Gastroesophageal sphincter (tissue), 3 donors: Measurements from ENCODE around the gene KBTBD8.

Source experiments
- CTCF ChIP-seq, 4 experiments: fragments of 200-600 bp in 2 of 4; fragments of 450-650 bp in 2 of 4; sonication (generic) in 1 of 4; IDR thresholded peaks; one replicate each; pipeline ENCODE4 v1.5.1; 2017 to 2019; ENCODE audit warnings: antibody characterized with exemption in 4 of 4, mild to moderate bottlenecking in 2 of 4, moderate library complexity in 2 of 4
- EP300 ChIP-seq: sonication (generic); formaldehyde crosslinking; IDR thresholded peaks from one replicate; pipeline ENCODE4 v1.6.1; 2017; ENCODE audit warnings: antibody characterized with exemption, mild to moderate bottlenecking
- POLR2A ChIP-seq, 2 donors: fragments of 450-650 bp; IDR thresholded peaks; one replicate each; pipeline ENCODE4 v1.6.1; 2017; ENCODE audit warnings: antibody characterized with exemption in 2 of 2, mild to moderate bottlenecking in 2 of 2, moderate library complexity in 1 of 2
- POLR2AphosphoS5 ChIP-seq: sonication (generic); formaldehyde crosslinking; IDR thresholded peaks from one replicate; pipeline ENCODE4 v1.6.1; 2017; ENCODE audit warnings: antibody characterized with exemption

GRCh38 chr3:66971891-66972551 is 26.1 kb upstream of the KBTBD8 start:
- TF ChIP-seq CTCF (IDR thresholded peaks at IDR 0.05) (peak; percentile 66 to 81 (median 73)), POLR2AphosphoS5 (no peak), POLR2A (IDR thresholded peaks at IDR 0.05) (no peak), EP300 (no peak)
